H4 (cell line): ENCODE data around the gene CSNK1D. TPM values are rescaled to one million over a fixed set of nuclear protein-coding genes. Genes with fewer than 3 reads are reported as not detected.

ENCODE experiments used
- DNase-seq: peaks from one replicate; pipeline ENCODE4 v3.0.0-alpha.2; 2015; ENCODE audit warnings: low spot score
- total RNA-seq: library from RNA; depleted of rRNA; stranded (reverse); fragments of >200 nt; shearing (Covaris generic); gene quantifications from 2 replicates; pipeline ENCODE4 v1.2.3, GENCODE V29; 2014

Gene CSNK1D
- total RNA-seq, 1 experiment from 2014 or later = 33.9 TPM

DNA sequence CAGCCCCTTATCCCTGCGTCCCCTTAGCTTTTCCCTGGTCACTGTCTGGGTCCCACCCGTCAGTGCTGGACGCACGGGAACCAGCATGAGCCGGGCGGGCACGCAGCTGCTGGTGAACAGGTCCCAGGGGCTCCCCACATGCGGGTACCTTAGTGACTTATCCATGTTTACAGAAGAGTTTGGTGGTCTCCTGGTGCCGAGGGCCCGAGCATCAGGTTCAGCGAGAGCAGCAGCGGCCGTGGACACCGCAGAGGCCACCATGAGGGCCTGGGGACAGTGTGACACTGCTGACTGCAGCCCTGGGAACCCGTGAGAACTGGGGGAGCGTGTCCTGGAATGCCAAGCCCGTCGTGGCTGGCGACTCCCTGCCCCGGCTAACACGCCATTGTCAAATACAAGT, 37.4 kb upstream of the CSNK1D start:
- DNase-seq = no peak

GRCh38 chr17:82309656-82310570, 36.4 kb upstream of the CSNK1D start:
- DNase-seq = no peak

DNA sequence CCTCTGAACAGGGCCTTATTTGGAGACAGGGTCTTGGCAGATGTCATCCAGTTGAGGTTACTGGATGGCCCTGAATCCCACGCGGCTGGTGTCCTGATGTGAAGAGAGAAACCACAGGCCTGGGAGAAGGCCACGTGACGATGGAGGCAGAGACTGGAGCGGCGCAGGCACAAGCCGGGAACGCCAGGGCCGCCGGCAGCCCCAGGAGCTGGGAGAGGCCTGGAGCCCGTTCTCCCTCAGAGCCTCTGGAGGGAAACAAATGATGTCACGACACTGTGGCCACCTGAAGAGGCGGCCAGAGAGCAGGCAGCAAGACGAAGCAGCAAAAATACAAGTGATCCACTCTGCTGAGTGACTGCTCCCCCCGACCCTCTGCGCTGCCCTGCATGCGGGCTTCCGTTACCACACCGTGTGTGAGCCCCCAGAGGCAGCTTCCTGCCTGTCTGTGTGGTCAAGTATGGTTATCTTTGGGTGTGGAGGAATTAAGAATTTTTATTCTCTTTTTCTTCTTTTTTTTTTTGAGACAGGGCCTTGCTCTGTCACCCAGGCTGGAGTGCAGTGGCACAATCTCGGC, 32.3 kb upstream of the CSNK1D start:
- no peak for DNase-seq

GRCh38 chr17:82304826-82305726, 31.6 kb upstream of the CSNK1D start:
- DNase-seq = no peak

DNA sequence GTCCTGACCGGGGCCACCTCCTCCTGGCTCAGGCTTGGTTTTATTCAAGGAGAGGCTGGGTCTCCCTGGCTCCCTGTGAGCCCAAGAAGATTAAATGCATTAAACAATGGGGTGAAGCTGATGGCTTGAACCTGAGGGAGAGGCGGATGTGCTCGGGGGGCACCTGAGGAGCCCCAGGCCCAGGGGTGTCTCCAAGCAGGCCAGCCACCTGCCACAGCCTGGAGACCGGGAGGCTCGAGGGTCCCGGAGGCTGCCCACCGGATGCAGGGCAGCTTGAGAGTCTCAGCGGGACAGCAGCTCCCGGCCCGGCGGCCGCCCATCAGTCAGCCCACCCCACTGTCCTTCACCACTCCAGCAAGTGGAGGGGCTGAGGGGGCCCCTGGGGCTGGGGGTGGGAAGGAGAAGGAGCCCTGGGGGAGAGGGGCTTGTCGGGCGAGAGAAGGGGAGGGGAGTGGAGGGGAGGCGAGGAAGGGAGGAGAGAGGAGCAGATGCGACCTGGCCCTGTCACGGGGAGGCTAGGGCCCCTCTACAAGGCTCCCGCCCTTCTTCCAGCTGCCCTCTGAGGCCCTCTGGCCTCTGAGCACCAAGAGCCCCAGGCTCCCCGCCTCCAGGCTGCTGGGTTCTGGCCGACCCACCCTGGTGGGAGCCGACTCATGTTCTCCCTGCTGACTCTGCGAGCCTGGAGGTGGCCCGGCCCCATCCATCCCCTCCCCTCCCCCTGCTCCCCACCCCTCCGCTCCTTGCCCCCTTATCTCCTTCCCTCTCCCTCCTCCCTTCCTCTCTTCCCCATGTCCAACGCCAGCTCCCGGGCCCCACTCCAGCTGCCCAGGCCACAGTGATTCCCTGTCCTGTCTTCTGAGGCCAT, 30.7 kb upstream of the CSNK1D start:
- no peak for DNase-seq

GRCh38 chr17:82302991-82303943, 29.8 kb upstream of the CSNK1D start:
- no peak for DNase-seq

DNA sequence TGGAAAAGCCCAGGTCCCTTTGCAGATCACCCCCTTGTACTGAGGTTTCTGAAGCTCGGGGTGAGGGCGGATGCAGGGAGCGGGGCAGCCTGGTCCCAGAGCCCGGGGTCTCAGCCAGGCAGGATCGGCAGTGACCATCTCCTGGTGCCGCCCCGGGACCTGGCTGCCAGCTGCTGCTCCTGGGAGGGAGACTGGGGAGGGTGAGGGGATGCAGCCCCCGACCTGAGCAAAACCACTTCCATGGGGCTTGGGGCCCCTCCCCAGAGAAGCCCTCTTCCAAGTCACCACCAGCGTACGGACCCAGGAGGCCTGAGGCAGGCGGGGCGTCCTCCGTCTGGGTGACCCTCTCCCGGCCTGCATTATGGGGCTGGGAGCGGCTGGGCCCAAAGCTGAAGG, 29.1 kb upstream of the CSNK1D start:
- DNase-seq = no peak

- DNase-seq = no peak
These were observed 28.5 kb upstream of the CSNK1D start for GRCh38 chr17:82301916-82302567.

DNA sequence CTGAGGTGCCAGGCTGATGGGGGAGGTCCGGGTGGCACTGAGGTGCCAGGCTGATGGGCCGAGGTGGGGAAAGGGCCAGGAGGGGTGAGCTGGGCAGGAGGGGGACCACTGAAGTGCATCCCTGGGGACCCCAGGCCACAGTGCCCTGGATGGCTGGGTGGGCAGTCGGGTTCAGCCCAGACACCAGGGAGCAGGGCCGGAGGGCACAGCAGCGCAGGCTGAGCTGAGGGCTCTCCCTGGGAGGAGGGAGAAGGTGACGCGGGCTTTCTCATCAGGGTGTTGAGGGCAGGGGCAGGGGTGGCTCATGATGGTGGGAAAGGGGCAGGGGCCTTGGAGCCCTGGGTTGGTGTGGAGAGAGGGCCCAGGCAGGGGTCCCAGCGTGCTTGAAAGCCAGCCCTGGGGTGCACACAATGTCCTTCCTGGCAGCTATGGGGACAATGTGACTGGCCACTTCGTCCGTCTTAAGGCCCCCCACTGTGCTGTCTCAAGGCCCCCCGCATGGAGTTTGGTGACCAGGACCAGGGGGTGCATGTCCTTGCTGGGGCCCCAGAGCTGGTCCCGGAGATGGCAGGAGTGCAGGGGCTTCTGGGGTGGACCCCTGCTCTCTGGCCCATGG, 27.9 kb upstream of the CSNK1D start:
- DNase-seq = no peak

DNA sequence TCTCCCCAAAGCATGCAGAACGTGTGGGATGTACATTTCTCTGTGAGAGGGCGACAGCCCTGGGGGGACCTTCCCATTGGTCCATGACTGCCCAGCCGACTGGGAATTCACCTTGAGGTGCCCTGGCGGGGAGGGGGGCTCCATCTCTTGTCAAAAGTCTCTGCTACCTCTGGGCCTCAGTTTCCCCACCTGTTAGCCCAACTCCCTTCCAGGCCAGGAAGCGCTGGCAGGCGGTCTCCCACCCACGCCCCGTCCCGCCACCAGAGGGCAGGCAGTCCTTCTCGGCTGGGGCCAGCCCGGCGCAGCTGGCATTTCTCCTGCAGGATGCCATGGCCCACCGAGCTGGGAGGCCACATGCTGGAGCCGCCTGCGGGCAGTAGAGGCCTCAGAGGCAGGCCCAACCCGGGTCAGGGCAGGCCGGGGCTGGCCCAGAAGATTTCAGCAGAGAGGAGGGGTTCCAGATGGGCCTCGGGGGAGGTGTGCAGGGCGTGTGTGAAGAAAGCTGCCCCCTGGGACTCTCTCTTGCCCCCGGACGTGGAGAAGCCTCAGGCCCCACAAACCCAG, 27.3 kb upstream of the CSNK1D start:
- DNase-seq = peak; percentile 79

DNA sequence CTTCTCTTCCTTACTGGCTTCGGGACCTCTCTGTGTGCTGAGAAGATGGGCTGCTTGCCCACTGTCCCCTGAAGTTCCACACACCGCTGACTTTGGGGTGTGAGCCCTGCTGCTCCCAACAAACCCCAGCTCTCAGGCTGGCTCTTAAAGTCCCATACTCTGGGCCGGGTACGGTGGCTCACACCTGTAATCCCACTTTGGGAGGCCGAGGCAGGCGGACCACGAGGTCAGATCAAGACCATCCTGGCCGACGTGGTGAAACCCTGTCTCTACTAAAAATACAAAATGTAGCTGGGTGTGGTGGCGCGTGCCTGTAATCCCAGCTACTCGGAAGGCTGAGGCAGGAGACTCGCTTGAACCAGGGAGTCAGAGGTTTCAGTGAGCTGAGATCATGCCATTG, 26.7 kb upstream of the CSNK1D start:
- DNase-seq = no peak

DNA sequence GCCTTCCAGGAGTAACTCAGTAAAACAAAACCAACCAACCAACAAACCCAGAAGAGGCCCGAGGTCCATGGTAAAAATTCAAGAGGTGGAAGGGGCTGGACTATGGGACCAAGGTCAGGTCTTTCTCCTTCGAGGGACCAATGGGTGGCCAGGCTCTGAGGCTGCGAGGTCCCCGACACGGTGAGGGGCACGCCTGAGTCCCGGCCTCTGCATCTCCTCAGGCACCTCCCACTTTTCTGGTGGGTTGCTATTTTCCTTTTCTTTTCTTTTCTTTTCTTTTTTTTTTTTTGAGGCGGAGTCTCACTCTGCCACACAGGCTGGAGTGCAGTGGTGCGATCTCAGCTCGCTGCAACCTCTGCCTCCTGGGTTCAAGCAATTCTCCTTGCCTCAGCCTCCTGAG, 26.0 kb upstream of the CSNK1D start:
- no peak for DNase-seq

- DNase-seq = no peak
These were observed 25.3 kb upstream of the CSNK1D start for GRCh38 chr17:82298538-82299421.

GRCh38 chr17:82297714-82298537, 24.4 kb upstream of the CSNK1D start:
- peak; percentile 99 for DNase-seq

- DNase-seq = peak; percentile 95
These were observed 23.8 kb upstream of the CSNK1D start for GRCh38 chr17:82297280-82297713.

GRCh38 chr17:82296511-82297279, 23.2 kb upstream of the CSNK1D start:
- DNase-seq = no peak
